GM10248 (cell line): ENCODE results near the gene LSMEM2.

ENCODE experiments used
- CTCF ChIA-PET: fragments of 300-600 bp; sonication (Branson Sonifier 250); formaldehyde crosslinking; extraction: SDS; loops from one replicate; lab custom pipeline; 2021; ENCODE audit warnings: antibody characterized with exemption; lab: Yijun Ruan, JAX
- POLR2A ChIA-PET: fragments of 350-650 bp; sonication (Branson Sonifier 250); formaldehyde crosslinking; extraction: SDS; loops from one replicate; lab custom pipeline; 2020; ENCODE audit warnings: antibody characterized with exemption; lab: Yijun Ruan, JAX
- DNase-seq: peaks from one replicate; pipeline ENCODE4 v3.0.0; 2012; ENCODE audit errors: extremely low spot score
- CTCF ChIP-seq: IDR thresholded peaks from 2 replicates; pipeline ENCODE4 v1.5.1; 2012; ENCODE audit warnings: mild to moderate bottlenecking, low read depth; ENCODE audit errors: extremely low read depth, missing control alignments, control extremely low read depth

The LSMEM2 gene

DNA sequence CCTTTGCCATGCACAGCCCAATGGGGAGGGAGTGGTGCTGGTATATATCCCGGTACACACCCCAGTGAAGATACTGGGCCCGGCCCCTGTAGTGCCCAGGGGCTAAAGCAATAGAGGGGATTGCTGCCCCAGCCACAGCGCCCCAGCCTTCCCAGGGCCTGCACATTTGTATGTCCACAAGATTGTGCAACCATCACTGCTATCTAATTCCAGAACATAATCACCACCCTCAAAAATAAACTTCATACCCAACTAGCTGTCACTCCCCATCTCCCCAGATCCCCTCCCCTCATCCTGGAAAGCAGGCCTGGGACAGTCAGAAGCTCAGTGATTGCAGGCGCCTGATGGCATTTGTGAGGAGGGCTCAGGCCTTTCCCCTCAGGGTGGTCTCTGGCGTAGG lies 29.4 kb upstream of the LSMEM2 start:
- no peak for DNase-seq
- POLR2A ChIA-PET, result no interaction called here
- no peak for TF ChIP-seq CTCF
- CTCF ChIA-PET, result interaction anchor here (1.1 to 12.7 kb wide), 5 partner anchors 9 to 79 kb away, joined by 3 to 276 read pairs (median 3); partner anchors contain the start of genes GNAI2 and TUSC2

DNA sequence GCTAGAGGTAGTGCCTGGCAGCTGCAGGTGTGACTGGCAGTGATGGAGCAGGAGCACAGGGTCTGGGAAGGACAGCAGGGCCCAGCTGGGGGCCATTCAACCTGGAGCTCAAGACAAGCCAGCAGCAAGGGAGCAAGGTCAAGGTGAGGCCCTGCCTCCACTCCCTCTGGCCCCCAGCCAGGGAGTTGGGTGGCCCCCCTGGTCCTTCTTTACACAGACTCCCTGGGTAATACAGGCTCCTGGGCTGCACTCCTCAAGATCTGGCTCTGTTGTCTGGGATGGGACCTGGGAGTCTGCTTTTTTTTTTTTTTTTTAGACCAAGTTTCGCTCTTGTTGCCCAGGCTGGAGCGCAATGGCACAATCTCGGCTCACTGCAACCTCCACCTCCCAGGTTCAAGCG lies 28.4 kb upstream of the LSMEM2 start:
- CTCF ChIA-PET, result interaction anchor here (0.6 to 12.7 kb wide), 6 partner anchors 8 to 78 kb away, joined by 3 to 276 read pairs (median 4); partner anchors contain the start of genes GNAI2 and TUSC2
- no peak for DNase-seq
- POLR2A ChIA-PET, result interaction anchor here (1.0 kb wide), 1 partner anchor 9 kb away, joined by 3 read pairs; no protein-coding TSS in a partner anchor
- no peak for TF ChIP-seq CTCF

DNA sequence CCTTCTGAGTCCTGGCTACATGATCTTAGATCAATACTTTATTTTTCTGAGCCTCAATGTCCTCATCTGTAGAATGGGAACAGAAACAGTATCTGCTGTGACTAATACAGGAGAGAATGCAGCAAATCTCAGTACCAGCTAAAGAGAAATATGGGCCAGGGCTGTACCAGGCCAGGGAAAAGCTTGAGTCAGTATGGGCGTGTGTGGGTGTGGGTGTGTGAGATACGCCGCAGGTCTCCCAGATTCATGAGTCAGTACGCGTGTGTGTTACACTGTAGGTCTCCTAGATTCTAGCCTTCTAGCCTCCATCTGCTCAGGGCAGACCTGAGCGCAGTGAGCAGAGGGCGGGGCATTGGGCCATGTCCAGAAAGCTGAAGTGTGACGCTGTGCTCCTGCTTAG lies 27.7 kb upstream of the LSMEM2 start:
- ChIA-PET CTCF (interaction anchor here (1.5 to 12.7 kb wide), 3 partner anchors 7 to 20 kb away, joined by 5 to 276 read pairs (median 152); partner anchors contain the start of gene GNAI2), POLR2A (interaction anchor here (1.0 kb wide), 1 partner anchor 9 kb away, joined by 3 read pairs; no protein-coding TSS in a partner anchor)
- TF ChIP-seq CTCF, result no peak
- DNase-seq, result no peak

DNA sequence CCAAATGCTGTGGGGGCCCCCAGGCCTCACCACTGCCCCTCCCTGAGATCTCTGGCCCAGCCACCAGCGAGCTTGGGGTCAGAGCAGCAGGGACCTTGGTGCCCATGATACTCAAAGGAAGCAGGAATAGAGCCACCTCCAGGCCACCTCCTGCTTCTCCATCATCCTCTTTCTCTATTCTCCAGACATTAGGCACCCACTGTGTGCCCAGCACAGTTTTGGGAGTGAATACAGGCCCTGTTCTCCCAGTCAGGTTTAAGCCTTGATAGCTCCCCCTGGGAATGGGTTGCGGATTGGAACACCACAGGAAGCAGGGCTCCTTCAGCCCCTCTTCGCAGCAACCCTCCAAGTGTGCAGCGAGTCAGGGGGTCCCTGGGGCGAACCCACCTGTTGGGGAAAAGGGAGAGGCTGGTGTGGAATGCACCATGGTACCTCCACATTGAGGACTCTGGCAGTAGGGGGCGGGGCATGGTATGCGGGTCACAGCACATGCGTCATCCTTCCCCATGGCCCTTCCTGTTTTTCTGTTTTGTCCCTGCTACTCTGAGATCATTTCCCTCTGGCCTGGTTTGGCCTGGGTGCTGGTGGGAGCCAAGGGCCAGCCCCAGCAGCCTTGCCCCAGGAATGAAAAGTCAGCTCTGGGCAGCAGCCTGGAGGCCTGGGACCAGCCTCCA lies 24.2 kb upstream of the LSMEM2 start:
- no peak for TF ChIP-seq CTCF
- POLR2A ChIA-PET, result interaction anchor here (1.8 kb wide), 1 partner anchor 19 kb away, joined by 5 read pairs; the partner anchor contains the start of gene GNAI2
- DNase-seq, result no peak
- CTCF ChIA-PET, result interaction anchor here (1.2 to 9.4 kb wide), 6 partner anchors 6 to 61 kb away, joined by 4 to 152 read pairs (median 37); no protein-coding TSS in a partner anchor

DNA sequence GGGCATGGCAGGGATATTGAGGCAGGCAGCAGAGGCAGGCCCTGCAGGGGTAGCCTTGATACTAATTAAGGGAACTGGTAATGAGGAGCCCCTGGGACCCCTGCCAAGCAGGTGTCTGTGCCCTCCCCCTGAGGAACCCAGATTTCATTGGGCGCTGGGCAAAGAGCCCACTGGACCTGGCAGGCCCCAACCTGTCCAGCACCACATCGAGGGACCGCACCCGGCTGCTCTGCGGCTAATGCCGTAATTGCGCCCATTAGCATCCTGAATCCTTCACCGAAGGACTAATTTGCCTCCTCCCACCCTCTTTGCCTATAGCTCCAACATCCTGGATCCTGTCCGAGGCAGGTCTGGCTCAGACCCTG lies 23.7 kb upstream of the LSMEM2 start:
- TF ChIP-seq CTCF, result no peak
- no peak for DNase-seq
- ChIA-PET CTCF (interaction anchor here (1.2 to 9.4 kb wide), 5 partner anchors 7 to 61 kb away, joined by 4 to 152 read pairs (median 70); no protein-coding TSS in a partner anchor), POLR2A (no interaction called here)

- no peak for DNase-seq
- POLR2A ChIA-PET, result no interaction called here
- CTCF ChIA-PET, result interaction anchor here (1.0 to 9.4 kb wide), 6 partner anchors 9 to 63 kb away, joined by 3 to 152 read pairs (median 38); no protein-coding TSS in a partner anchor
- no peak for TF ChIP-seq CTCF
Observed at GRCh38 chr3:50256978-50257890, 21.7 kb upstream of the LSMEM2 start.
